K562 treated with DMSO at 1 percent for 4 hours (cell line): ENCODE results near the gene GPRIN1. TPM values are rescaled to one million over a fixed set of nuclear protein-coding genes. Genes with fewer than 3 reads are reported as not detected.

ENCODE experiments used
- total RNA-seq: library from RNA; unstranded; fragments of 300-600 nt; gene quantifications from 2 replicates; pipeline ENCODE4 v1.2.3, GENCODE V29; 2022; ENCODE audit not compliant: insufficient read depth

The GPRIN1 gene
- 4.2 and 4.4 TPM in 2 replicates for total RNA-seq

GRCh38 chr5:176609724-176610434 is at the start of gene GPRIN1:
Gene GPRIN1 (minus strand): TSS chr5:176610156. CDS start chr5:176599834, 10,322 bp downstream.

GRCh38 chr5:176647030-176647842 is 37.3 kb upstream of the GPRIN1 start, which contains the start of gene TSPAN17:
Gene TSPAN17 (plus strand): TSS chr5:176647484. CDS start chr5:176647616, 132 bp downstream.

GRCh38 chr5:176629853-176630680 is 20.1 kb upstream of the GPRIN1 start, which contains the start of the genes EIF4E1B and SNCB:
Gene EIF4E1B (plus strand): TSS chr5:176630675. CDS start chr5:176642788, 12,113 bp downstream.
Gene SNCB (minus strand): TSS chr5:176630534. CDS start chr5:176629654, 880 bp downstream.

GRCh38 chr5:176548967-176549444 is 61.0 kb downstream of the GPRIN1 start, which contains the start of gene CDHR2:
Gene CDHR2 (plus strand): TSS chr5:176549342. CDS start chr5:176565353, 16,011 bp downstream.

Other genes starting within 250 kb of the GPRIN1 start
- gene KIAA1191, start 248.4 kb downstream of the GPRIN1 start, total RNA-seq, result 54.2 and 64.2 TPM in 2 replicates
- gene ARL10, start 244.7 kb downstream of the GPRIN1 start, total RNA-seq, result not detected in 2 replicates
- gene NOP16, start 221.6 kb downstream of the GPRIN1 start, total RNA-seq, result 16.0 and 17.2 TPM in 2 replicates
- 347 and 409 TPM in 2 replicates for gene HIGD2A, start 221.4 kb downstream of the GPRIN1 start, total RNA-seq
- 69.9 and 102 TPM in 2 replicates for gene CLTB, start 193.6 kb downstream of the GPRIN1 start, total RNA-seq
- 22.4 and 26.1 TPM in 2 replicates for gene FAF2, start 161.8 kb downstream of the GPRIN1 start, total RNA-seq
- gene RNF44, start 72.8 kb downstream of the GPRIN1 start, total RNA-seq, result 36.0 and 37.5 TPM in 2 replicates
- not detected in 2 replicates for gene CDHR2, start 60.8 kb downstream of the GPRIN1 start, total RNA-seq
- gene SNCB, start 20.4 kb upstream of the GPRIN1 start, total RNA-seq, result not detected in 2 replicates
- not detected in 2 replicates for gene EIF4E1B, start 20.5 kb upstream of the GPRIN1 start, total RNA-seq
- gene TSPAN17, start 37.3 kb upstream of the GPRIN1 start, total RNA-seq, result 28.1 and 30.4 TPM in 2 replicates
- not detected in 2 replicates for gene UNC5A, start 200.4 kb upstream of the GPRIN1 start, total RNA-seq